ENCODE results near the gene ARL15.
"Not testable (repeated sequence)": the region's sequence is repeated elsewhere in the genome, so short reads cannot be mapped to it uniquely, and the experiment has no call there.

The ARL15 gene

DNA sequence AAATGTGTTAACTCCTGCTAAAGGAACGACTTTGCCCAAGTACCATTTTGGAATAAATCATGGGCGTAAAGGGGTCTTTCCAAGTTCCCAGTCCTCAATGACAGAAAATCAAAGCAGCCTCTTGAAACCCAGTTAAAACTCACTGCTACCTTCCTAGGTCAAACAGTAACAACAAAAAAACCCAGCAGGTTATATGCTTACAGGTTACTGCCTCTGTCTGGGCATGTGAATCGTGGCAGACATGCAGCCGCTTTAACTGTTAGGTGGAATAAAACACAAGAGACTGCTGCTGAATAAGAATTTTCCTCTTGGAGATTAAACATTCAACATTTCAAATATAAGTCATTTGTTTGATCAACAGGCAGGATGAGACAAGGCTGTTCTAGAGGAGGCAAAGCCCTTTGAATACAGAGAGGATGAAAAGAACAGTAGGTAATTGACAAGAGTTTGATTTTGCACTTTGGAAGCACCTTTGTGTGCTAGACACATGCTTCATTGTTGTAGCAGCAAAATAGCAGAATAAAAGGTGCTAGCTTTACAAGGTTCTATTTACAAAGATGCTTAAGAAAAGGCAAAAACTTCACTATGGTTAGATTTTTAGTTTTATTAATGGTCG lies 430.6 kb downstream of the ARL15 start:
- no peak for DNase-seq

DNA sequence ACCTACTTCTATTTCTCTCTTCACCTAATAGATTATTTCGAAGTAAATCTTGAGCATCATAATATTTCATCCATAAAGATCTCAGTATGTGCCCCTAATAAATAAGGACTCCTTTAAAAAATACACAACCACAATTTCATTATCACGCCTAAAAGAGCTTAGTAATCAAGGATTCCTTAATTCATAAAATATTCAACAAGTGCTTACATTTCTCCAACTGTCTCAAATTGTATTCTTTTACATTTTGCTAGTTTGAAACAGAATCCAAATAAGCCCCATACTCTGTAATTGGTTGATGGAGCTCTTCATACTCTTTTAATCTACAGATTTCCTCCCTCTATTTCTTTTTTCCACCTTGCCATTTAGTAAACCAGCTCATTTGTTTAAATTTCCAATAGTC lies 432.4 kb downstream of the ARL15 start:
- no peak for DNase-seq

DNA sequence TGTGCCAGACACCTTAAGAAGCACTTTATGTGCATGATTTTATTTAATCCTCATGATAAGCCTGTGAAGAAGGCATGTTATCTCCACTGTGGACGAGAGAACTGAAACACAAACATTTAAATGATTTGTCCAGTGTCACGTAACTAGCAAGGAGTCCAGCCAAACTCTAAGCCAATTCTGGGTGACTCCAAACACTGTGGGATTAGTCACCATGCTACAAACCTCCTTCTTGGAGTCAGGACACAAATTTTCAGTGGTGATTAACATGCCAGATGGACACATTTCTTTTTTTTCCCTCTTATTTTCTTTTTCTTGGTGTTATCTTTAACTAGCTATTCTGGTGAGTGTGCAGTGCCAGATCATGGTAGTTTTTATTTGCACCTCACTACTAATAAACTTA lies 433.1 kb downstream of the ARL15 start:
- DNase-seq, result no peak

DNA sequence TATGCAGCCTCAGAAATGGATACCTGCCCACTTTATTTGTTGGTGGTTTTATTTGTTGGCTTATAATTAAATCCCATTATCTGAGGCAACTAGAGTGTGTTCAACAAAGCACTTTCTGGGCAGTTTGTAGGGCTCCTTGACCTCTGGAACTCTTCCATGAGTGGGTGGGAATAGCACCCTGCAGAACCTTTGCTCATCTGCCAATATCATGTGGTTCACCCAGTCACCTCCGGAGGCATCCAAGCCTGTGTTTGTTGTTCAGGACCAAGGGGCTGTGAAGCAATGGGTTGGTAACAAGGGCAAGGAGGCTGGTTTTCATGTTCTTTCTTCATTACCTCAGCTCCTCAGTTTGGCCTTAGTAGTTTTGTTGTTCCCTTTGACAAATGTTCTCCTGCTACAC lies 436.0 kb downstream of the ARL15 start:
- no peak for DNase-seq

DNA sequence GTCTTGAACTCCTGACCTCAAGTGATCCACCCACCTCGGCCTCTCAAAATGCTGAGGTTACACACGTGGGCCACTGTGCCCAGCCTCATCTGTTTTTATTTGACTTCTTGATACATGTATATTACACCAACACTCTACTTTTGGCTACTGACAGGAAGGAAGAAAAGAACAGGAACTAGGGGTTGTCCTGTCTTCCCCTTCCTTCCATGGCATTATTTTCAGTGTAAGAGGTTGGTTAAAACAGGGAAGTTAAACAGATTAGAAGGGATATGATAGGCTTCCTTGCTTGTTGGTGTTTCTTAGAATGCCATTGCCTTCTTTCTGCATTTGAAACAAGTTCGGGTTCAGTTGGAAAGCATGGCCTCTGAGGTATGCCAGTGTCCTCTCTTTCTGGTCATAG lies 437.1 kb downstream of the ARL15 start:
- no peak for DNase-seq

DNA sequence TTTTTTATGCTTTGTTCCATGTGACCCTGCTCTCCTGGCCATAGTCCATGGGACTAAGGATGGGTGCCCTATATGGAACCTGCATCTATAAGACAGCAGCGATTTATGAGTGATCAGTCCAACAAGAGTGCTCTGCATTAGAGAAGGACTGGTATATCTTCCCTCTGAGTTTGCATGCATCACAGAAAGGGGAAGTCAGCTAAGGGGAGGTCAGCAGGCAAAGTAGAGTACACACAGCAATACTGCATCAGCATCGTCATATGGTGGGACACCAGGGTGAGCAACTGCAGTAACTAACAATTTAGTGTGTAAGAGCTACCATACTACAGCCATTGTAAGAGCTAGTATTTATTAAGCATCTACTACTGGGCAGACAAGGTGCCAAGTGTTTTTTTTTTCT lies 438.6 kb downstream of the ARL15 start:
- DNase-seq, result no peak

DNA sequence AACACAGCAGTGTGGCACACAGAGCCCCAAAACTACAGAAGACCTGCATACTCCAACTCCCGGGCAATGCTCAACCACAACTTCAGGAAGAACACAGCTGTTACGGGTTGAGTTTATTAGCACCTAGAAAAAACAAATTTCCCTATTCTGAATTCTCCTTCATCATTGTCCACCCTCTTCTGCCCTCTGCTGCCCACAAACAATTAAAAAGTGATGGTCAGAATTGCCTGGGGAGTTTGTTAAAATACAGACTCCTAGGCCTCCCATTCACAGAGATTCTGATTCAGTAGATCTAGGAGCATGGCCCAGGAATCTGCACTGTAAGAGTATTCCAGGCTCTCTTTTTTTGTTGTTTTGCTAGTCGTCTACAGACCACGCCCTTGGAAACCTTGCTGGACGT lies 439.3 kb downstream of the ARL15 start:
- DNase-seq, result no peak

DNA sequence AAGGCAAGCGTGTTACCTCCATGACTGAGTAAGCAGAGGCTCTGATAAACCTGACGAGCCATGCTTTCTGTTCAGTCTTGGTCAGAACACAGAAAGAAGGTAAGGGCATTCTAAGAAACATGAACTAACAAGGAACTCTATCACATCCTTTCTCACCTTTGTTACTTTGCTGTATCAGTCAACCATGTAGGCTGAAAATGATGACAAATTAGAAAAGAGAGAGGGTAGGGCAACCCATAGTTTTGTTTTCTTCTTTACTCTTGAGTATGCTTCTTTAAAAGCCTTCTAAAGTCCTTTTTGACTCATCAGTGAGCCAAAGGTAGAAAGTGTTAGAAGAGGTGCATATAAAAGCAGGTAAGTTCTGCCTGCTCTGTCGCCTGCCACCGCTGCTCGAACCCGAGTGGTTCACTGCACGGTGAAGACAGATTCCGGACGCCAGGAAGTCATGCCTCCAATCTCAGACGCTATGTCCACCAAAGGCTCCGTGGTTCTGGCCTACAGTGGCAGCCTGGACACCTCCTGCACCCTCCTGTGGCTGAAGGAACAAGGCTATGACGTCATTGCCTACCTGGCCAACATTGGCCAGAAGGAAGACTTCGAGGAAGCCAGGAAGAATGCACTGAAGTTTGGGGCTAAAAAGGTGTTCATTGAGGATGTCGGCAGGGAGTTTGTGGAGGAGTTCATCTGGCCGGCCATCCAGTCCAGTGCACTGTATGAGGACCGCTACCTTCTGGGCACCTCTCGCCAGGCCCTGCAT lies 451.5 kb downstream of the ARL15 start:
- DNase-seq, result no peak

DNA sequence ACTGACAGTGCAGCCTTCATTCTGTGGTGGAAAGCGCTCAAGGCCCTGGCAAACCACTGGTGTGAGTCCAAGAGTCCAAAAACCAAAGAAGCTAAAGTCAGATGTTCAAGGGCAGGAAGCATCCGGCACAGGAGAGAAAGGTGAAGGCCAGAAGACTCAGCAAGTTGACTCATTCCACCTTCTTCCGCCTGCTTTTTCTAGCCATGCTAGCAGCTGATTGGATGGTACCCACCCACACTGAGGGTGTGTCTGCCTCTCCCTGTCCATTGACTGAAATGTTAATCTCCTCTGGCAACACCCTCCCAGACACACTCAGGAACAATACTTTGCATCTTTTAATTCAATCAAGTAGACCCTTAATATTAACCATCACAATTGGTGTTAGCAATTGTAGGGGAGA lies 453.9 kb downstream of the ARL15 start:
- DNase-seq, result no peak

DNA sequence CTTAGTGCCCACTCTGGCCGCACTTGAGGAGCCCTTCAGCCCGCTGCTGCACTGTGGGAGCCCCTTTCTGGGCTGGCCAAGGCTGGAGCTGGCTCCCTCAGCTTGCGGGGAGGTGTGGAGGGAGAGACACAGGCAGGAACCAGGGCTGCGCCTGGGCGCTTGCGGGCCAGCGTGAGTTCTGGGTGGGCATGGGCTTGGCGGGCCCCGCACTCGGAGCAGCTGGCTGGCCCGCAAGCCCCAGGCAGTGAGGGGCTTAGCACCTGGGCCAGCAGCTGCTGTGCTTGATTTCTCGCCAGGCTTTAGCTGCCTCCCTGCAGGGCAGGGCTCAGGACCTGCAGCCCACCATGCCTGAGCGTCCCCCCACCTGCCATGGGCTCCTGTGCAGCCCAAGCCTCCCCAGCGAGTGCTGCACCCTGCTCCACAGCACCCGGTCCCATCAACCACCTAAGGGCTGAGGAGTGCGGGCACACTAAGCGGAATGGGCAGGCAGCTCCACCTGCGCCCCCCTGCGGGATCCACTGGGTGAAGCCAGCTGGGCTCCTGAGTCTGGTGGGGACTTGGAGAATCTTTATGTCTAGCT lies 473.4 kb downstream of the ARL15 start:
- DNase-seq, result not testable (repeated sequence)

DNA sequence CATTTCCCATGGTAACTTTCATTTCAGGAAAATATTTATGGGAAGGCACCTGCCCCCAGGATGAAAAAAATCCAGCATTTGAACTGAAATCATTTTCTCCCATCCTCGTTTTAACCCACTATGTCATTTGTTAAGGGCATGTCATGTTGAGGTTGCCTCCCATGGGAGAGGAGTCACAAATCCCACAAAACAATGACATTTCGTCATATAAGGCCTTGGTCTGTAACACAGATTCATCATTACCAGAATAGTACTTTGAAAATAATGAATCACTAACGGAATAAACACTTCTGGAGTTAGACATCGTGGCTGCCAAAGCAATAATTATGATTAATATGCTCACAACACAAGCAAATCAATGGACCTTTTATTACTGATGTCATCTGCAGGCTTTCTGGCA lies 475.9 kb downstream of the ARL15 start:
- DNase-seq, result no peak

Measured in activated CD4-positive, alpha-beta T cell treated with anti-CD3 and anti-CD28 coated beads, Interleukin-10, Interleukin-2, amounts not matched to agents 100 ng/mL and 50 ng/mL, durations not matched to agents 16 hours and 8 hours (primary cell).